22Rv1 (cell line): Measurements from ENCODE around the gene VPS13D.

Experiments
- H3K27ac ChIP-seq: fragments of 450-650 bp; 2 replicates; pipeline ENCODE4 v1.5.1; 2017
- ZFX ChIP-seq: fragments of 450-650 bp; IDR thresholded peaks from 2 replicates; pipeline ENCODE4 v1.6.1; 2017; ENCODE audit warnings: antibody characterized with exemption, borderline replicate concordance
- TF ChIP-seq, protein P1 (sequence below): fragments of 450-650 bp; IDR thresholded peaks from 2 replicates; pipeline ENCODE4 v1.5.1; 2017; ENCODE audit warnings: mild to moderate bottlenecking

VPS13D gene

GRCh38 chr1:12398479-12398878 lies 168.6 kb downstream of the VPS13D start:
- H3K27ac ChIP-seq, result no peak overlapping the region
- TF ChIP-seq ZFX, result no peak
- TF ChIP-seq, protein P1, sequence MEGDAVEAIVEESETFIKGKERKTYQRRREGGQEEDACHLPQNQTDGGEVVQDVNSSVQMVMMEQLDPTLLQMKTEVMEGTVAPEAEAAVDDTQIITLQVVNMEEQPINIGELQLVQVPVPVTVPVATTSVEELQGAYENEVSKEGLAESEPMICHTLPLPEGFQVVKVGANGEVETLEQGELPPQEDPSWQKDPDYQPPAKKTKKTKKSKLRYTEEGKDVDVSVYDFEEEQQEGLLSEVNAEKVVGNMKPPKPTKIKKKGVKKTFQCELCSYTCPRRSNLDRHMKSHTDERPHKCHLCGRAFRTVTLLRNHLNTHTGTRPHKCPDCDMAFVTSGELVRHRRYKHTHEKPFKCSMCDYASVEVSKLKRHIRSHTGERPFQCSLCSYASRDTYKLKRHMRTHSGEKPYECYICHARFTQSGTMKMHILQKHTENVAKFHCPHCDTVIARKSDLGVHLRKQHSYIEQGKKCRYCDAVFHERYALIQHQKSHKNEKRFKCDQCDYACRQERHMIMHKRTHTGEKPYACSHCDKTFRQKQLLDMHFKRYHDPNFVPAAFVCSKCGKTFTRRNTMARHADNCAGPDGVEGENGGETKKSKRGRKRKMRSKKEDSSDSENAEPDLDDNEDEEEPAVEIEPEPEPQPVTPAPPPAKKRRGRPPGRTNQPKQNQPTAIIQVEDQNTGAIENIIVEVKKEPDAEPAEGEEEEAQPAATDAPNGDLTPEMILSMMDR, result no peak

- TF ChIP-seq, protein P1, result no peak
- TF ChIP-seq ZFX, result no peak
- no peak overlapping the region for H3K27ac ChIP-seq
Observed at GRCh38 chr1:12400027-12400693, 170.3 kb downstream of the VPS13D start.

GRCh38 chr1:12402159-12402673 lies 172.4 kb downstream of the VPS13D start:
- TF ChIP-seq, protein P1, result no peak
- TF ChIP-seq ZFX, result no peak
- H3K27ac ChIP-seq, result no peak overlapping the region

- TF ChIP-seq, protein P1, result no peak
- no peak for TF ChIP-seq ZFX
- H3K27ac ChIP-seq, result no peak overlapping the region
Observed at GRCh38 chr1:12402842-12403241, 173.0 kb downstream of the VPS13D start.

- no peak overlapping the region for H3K27ac ChIP-seq
- TF ChIP-seq ZFX, result no peak
- TF ChIP-seq, protein P1, result no peak
Observed at GRCh38 chr1:12404918-12405317, 175.1 kb downstream of the VPS13D start.

- no peak overlapping the region for H3K27ac ChIP-seq
- TF ChIP-seq ZFX, result no peak
- TF ChIP-seq, protein P1, result no peak
Observed at GRCh38 chr1:12405325-12406210, 175.7 kb downstream of the VPS13D start.
